ENCODE data around the gene CA10. TPM values are rescaled to one million over a fixed set of nuclear protein-coding genes. Genes with fewer than 3 reads are reported as not detected.

Gene CA10
- total RNA-seq, 1 donor from 2014 or later, result 2.0 TPM

GRCh38 chr17:51734976-51735375, 423.5 kb downstream of the CA10 start:
- Histone ChIP-seq H3K4me3 (no peak overlapping the region), H3K36me3 (no peaks in the 10 kb centered on the region), H3K27me3 (no peaks in the 10 kb centered on the region), H3K4me1 (no peaks in the 10 kb centered on the region), H3K27ac (no peak overlapping the region), H3K9me3 (no peaks in the 10 kb centered on the region)
- no peak for DNase-seq (ENCODE audit: extremely low spot score in 2 of 2)
- TF ChIP-seq CTCF (IDR thresholded peaks at IDR 0.05) (no peak), POLR2AphosphoS5 (IDR thresholded peaks at IDR 0.05; ENCODE audit: insufficient read depth in 1 of 2, low read depth in 1 of 2) (no peak), POLR2A (IDR thresholded peaks at IDR 0.05) (no peak)
- intact Hi-C loops (cut with DNase I), result no loop called here

GRCh38 chr17:51734462-51734861, 424.1 kb downstream of the CA10 start:
- no peak overlapping the region for H3K27ac ChIP-seq
- H3K4me1 ChIP-seq, result no peaks in the 10 kb centered on the region
- H3K36me3 ChIP-seq, result no peaks in the 10 kb centered on the region
- no peaks in the 10 kb centered on the region for H3K9me3 ChIP-seq
- TF ChIP-seq CTCF (IDR thresholded peaks at IDR 0.05) (no peak), POLR2A (IDR thresholded peaks at IDR 0.05) (no peak), POLR2AphosphoS5 (IDR thresholded peaks at IDR 0.05; ENCODE audit: insufficient read depth in 1 of 2, low read depth in 1 of 2) (no peak)
- DNase-seq (ENCODE audit: extremely low spot score in 2 of 2), result no peak
- intact Hi-C loops (cut with DNase I), result no loop called here
- H3K27me3 ChIP-seq, result no peaks in the 10 kb centered on the region
- no peak overlapping the region for H3K4me3 ChIP-seq

GRCh38 chr17:51733166-51733565, 425.3 kb downstream of the CA10 start:
- H3K4me3 ChIP-seq, result no peak overlapping the region
- TF ChIP-seq POLR2A (IDR thresholded peaks at IDR 0.05) (no peak), POLR2AphosphoS5 (IDR thresholded peaks at IDR 0.05; ENCODE audit: insufficient read depth in 1 of 2, low read depth in 1 of 2) (no peak)
- no peaks in the 10 kb centered on the region for H3K27me3 ChIP-seq
- no peaks in the 10 kb centered on the region for H3K36me3 ChIP-seq
- no peak for DNase-seq (ENCODE audit: extremely low spot score in 2 of 2)
- H3K4me1 ChIP-seq, result no peaks in the 10 kb centered on the region
- H3K9me3 ChIP-seq, result no peaks in the 10 kb centered on the region
- intact Hi-C loops (cut with DNase I), result no loop called here
- H3K27ac ChIP-seq, result no peak overlapping the region

- DNase-seq (ENCODE audit: extremely low spot score in 2 of 2), result no peak
- Histone ChIP-seq H3K4me1 (no peaks in the 10 kb centered on the region), H3K9me3 (no peaks in the 10 kb centered on the region), H3K27ac (no peak overlapping the region), H3K36me3 (no peaks in the 10 kb centered on the region), H3K27me3 (no peaks in the 10 kb centered on the region), H3K4me3 (no peak overlapping the region)
- TF ChIP-seq CTCF (IDR thresholded peaks at IDR 0.05) (no peak), POLR2A (IDR thresholded peaks at IDR 0.05) (no peak)
- intact Hi-C loops (cut with DNase I), result no loop called here
Observed at GRCh38 chr17:51731941-51732722, 426.4 kb downstream of the CA10 start.

GRCh38 chr17:51730303-51731050, 428.0 kb downstream of the CA10 start:
- no peaks in the 10 kb centered on the region for H3K4me1 ChIP-seq
- H3K4me3 ChIP-seq, result no peak overlapping the region
- H3K36me3 ChIP-seq, result no peaks in the 10 kb centered on the region
- no peak overlapping the region for H3K27ac ChIP-seq
- intact Hi-C loops (cut with DNase I), result no loop called here
- no peak for TF ChIP-seq POLR2AphosphoS5 (IDR thresholded peaks at IDR 0.05; ENCODE audit: insufficient read depth in 1 of 2, low read depth in 1 of 2)
- TF ChIP-seq CTCF (IDR thresholded peaks at IDR 0.05), result no peak
- TF ChIP-seq POLR2A (IDR thresholded peaks at IDR 0.05), result no peak
- H3K27me3 ChIP-seq, result no peaks in the 10 kb centered on the region
- H3K9me3 ChIP-seq, result no peaks in the 10 kb centered on the region
- no peak for DNase-seq (ENCODE audit: extremely low spot score in 2 of 2)

All from vagina (tissue), 2 donors.